ENCODE data around the gene POLR1E.
A peak's percentile ranks its signal among the peaks of the same experiment; 100 is the strongest.

Gene POLR1E

DNA sequence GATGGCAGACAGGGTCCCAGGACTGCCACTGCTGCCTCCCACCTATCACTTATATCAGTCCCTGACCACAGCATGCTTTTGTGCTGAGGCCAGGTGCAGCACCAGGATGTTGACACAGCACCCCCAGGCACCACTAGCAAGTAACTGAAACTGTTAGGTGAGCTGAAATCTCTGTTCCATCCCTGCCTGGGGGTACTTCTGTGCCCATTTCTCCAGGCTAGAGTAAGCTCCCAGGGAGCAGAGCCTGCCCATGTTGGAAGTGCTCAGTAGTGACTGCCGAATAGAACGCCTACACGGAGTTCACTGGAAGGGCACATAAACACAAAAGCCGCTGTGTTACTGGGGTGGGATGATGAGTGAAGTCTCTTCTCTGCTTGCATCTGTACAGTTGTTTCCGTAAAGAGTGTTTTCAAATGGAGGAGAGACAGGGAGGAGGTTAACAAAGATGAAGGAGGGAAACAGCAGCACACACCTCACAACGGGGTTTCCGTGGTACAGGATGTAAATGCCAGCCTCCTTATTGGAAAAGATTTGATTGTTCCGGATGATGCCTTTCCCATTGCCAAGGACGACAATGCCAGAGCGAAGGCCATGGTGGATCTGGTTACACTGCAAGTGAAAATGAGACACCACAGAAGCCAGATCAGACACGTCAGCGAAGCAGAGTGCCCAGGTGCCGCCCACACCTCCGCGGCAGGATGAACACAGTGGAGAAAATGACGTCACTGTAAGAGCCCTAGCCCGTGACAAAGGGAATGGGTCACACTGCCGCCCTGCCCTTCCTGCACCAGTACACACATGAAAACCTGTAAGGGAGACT is 43.1 kb downstream of the POLR1E start:
- no peak for DNase-seq (ENCODE audit: low read depth, low spot score)
- H3K27ac ChIP-seq = peak overlapping the region; percentile 13

DNA sequence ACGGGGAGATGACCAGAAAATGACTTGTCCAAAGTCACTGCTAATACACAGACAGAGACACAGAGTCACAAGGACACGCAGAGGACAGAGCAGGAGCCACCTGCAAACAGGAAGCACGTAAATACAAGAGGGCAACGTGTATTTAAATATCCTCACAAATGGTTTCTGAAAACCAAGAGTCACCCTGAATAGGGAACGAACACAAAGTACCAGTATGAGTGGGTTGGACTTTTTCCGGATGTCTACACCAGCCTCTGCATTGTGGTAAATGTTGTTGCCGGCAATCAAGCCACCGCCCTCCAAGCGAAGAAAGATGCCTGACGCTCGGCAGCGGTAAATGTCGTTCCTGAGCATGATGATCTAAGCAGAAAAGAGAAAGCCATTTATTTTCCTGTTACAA is 46.0 kb downstream of the POLR1E start:
- H3K27ac ChIP-seq = no peak overlapping the region

DNA sequence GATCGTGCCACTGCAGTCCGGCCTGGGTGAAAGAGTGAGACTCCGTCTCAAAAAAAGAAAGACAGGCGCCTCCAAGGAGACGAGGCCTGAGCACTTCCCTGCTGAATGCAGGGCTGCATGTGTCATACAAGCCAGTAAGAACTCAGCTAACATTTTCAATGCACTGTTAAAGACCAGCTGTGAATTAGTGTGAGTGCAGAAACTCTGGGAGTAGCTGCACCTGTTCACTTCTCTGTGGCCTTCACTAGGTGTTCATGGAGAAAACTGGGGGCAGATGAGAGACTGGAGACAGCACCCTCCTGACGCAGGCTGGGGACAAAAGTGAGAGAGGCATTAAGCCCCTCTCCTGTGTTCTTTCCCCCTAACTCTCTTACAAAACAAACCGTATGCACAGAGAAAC is 48.7 kb downstream of the POLR1E start:
- H3K27ac ChIP-seq = no peak overlapping the region
- DNase-seq (ENCODE audit: low read depth, low spot score) = no peak

More for the DNA sequence above, 46.0 kb downstream of the POLR1E start:
- no peak for DNase-seq (ENCODE audit: low read depth, low spot score)

DNA sequence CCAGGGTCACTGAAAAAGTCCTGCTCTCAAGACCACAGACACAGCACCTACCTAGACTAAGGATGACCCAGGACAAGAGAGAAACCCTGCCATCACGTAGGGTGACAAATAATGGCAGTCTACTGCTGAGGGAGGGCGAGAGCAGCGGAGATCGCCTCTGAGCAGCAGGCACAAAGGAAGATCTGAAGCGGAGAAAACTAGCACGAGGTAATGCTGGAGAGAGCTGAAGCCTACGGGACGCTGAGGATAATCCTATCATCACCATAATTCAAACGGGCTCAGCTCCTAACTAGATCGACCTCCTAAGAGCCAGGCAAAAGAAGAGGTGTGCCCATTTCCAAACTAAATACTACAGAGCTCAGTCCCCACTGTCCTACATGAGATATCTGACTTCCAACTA is 49.2 kb downstream of the POLR1E start:
- no peak overlapping the region for H3K27ac ChIP-seq
- no peak for DNase-seq (ENCODE audit: low read depth, low spot score)

DNA sequence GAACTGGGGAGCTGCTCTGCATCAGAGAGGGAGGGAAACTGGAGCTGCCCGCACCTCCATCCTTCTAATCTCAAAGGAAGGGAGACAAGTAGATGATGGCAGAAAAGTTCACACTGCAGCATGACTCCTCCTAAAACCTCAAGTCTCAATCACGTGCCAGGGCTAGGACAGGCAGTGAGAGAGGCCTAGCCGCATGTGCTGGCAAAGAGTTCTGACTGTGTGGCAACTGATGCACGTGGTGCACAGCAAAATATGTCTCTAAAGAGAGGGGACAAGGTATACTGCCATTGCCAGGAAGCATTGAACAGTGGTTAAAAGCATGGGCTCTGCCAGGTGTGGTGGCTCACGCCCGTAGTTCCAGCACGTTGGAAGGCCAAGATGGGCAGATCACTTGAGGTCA is 52.4 kb downstream of the POLR1E start:
- no peak overlapping the region for H3K27ac ChIP-seq
- no peak for DNase-seq (ENCODE audit: low read depth, low spot score)

DNA sequence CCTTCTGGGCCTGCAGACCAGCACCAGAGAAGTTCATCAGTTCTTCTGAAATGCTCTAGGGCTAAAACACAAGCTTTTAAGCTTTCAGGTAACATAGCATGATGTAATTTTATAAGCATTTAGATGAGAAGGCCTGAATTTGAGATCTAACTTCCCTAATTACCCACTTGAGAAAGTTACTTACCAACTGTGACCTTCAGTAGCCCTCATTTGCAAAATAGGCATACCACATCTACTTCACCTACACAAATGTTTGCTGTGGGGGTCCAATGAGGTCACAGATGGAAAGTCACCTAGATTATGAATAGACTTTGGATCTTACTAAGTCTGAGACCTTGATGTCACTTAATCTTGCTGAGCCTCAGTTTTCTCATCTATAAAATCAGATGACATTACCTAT is 53.9 kb downstream of the POLR1E start:
- H3K27ac ChIP-seq = no peak overlapping the region
- DNase-seq (ENCODE audit: low read depth, low spot score) = no peak

DNA sequence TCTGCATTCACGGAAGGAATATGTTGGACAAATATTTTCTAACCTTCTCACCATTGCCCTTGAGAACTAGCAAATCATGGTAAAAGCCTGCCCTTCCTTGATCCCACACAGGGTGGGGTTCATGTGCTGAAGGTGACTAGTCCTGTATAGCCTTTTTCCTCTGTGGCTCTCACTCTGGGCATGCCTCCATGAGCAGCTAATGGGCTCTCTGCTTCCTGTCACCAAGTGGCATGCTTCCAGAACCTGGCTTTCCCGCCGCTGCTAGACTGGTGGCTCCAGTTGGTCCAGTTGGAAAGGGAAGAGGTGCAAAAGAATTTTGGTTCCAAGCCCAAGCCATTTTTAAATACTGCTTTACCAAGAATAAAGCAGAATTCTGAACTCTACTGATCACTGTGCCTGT is 54.9 kb downstream of the POLR1E start:
- no peak overlapping the region for H3K27ac ChIP-seq
- no peak for DNase-seq (ENCODE audit: low read depth, low spot score)

DNA sequence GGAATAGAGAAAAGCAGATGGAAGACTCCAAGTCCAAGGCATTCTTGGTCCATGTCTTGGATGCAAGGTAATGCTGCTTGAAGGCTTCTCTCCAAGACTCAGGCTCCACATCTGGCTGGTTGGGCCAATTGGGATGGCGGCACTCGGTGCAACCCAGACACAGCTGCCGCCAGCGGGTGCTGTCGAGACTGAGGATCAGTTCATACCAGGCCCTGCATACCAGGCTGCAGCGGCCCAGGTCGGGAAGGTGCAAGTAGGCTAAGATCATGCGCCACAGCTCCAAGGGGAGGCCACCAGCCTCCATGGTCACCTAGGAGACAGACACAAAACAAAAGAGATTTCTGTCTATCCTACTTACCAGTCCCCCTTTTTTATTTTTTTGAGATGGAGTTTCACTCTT is 55.7 kb downstream of the POLR1E start:
- no peak for DNase-seq (ENCODE audit: low read depth, low spot score)
- no peak overlapping the region for H3K27ac ChIP-seq

DNA sequence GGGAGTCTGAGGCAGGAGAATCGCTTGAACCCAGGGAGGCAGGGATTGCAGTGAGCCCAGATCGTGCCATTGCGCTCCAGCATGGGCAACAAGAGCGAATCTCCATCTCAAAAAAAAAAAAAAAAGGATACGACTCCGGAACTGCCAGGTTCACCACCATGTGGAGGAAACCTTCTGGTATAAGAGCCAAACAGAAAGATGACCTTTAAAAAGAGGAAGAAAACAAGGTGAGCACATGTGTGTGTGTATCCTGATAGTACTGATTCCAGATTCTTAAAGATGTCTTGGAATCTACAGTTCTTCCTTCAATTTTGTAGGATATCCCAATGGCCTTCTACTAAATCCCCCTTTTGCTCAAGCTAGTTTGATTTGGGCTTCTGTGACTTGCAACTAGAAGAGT is 56.7 kb downstream of the POLR1E start:
- no peak for DNase-seq (ENCODE audit: low read depth, low spot score)
- no peak overlapping the region for H3K27ac ChIP-seq

DNA sequence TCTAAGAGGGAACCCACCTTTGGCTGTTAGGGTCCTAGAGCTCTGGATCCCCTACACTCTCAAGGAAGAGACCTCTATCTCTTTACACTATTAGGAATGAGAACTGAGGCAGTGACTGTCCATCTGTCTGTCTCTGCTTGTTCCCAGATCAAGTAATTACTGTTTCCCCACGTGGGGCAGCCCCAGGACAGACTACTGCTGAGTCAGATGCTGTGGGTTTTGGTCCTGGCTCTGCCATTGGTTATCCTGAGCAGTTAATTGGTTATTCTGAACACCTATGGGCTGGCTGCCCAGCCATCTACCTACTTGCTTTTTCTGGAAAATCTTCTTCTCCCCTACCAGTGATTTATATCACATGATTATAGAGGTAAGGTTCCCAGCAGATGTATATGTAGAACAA is 57.1 kb downstream of the POLR1E start:
- H3K27ac ChIP-seq = no peak overlapping the region
- DNase-seq (ENCODE audit: low read depth, low spot score) = peak; percentile 18

DNA sequence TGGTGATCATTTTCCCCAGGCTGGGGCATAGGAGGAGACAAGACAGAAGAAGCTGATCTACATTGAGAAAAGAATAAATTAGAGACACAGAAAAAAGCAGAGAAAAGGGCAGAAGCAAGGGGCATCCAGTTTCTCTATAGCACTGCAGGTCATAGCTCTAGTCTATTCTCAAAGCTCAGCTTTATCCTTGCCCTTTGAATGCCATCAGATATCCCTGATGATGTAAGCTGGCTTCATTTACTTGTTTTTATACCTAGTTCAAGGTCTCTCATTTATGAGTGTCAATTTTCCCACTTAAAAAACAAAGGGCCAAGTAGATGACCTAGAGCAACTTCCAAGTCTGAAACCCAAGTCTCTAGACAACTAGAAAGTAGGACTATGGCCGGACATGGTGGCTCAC is 57.7 kb downstream of the POLR1E start:
- no peak for DNase-seq (ENCODE audit: low read depth, low spot score)
- H3K27ac ChIP-seq = no peak overlapping the region

DNA sequence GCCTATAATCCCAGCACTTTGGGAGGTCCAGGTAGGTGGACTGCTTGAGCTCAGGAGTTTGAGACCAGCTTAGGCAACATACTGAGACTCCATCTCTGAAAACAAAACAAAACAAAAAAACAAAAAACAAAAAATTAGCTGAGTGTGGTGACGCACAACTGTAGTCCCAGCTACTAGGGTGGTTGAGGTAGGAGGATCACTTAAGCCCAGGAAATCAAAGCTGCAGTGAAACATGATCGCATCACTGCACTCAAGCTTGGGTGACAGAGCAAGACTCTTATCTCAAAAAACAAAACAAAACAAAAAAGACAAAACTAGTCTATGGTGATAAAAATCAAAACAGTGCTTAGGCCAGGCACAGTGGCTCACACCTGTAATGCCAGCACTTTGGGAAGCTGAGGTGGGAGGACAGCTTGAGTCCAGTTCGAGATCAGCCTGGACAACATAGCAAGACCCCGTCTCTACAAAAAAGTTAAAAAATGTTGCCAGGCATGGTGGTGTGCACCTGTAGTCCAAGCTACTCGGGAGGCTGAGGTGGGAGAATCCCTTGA is 61.7 kb downstream of the POLR1E start:
- H3K27ac ChIP-seq = no peak overlapping the region
- no peak for DNase-seq (ENCODE audit: low read depth, low spot score)

DNA sequence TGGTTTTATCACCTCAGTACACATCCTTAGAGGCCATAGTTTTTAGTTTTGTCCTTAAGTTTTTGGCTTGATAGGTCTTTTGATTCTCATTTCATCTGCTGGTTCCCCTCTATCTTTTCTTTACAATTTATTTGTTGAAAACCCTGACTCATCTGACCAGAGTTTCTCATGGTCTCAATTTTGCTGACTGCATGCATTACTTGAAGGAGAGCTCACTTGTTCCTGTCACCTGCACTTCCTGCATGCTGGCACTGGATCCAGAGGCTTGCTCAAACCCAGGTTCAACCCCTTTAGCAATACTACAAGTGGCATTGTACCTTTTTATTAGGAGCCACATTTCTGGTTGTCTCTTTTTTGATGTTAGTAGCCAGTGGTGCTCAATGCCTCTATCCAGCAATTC is 63.8 kb downstream of the POLR1E start:
- DNase-seq (ENCODE audit: low read depth, low spot score) = no peak
- no peak overlapping the region for H3K27ac ChIP-seq

DNA sequence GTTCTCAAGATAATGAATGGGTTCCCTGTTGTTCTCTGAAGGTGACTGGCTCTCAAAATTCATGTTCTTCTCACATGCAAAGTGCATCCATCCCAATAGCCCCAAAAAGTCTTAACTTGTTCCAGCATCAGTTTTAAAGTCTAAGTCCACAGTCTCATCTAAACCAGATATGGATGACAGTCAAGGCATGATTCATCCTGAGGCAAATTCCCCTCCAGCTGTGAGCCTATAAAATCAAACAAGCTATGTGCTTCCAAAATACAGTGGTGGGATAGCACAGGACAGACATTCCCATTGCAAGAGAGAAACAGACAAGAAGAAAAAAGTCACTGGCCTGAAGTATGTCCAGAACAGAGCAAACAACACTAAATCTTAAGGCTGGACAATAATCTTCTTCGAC is 65.0 kb downstream of the POLR1E start:
- no peak overlapping the region for H3K27ac ChIP-seq
- DNase-seq (ENCODE audit: low read depth, low spot score) = no peak

DNA sequence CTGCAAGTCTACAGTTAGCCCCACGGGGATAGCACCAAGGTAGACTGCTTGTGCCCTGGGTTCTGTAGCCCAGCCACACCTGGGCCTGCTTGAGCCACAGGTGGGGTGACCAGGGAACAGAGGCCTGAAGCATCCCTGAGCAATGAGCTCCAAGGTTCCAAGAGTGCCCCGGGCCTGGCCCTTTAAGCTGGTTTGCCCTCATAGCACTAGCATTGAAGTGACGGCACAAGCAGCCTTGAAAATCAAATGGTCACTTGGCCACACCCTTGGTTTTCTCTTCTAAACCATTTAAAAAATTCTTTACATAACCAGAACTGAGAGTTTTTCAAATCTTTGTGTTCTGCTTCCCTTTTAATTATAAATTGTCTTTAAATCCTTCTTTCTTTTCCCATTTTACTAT is 65.7 kb downstream of the POLR1E start:
- H3K27ac ChIP-seq = no peak overlapping the region
- DNase-seq (ENCODE audit: low read depth, low spot score) = no peak

DNA sequence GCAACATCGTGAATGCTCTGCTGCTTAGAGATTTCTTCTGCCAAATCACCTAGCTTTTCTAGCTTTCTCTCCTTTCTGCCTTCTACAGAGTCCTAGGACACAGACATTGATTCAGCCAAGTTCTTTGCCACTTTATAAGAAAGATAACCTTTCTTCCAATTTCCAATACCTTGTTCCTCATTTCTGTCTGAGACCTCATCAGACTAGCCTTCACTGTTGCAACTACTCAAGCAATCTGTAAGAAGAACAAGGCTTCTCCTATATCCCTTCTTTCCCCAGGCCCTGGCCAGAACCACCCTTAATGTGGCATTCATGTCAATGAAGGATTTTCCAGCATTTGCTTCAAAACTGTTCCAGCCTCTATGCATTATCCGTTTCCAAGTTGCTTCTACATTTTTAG is 66.1 kb downstream of the POLR1E start:
- DNase-seq (ENCODE audit: low read depth, low spot score) = no peak

More for the DNA sequence above, 66.1 kb downstream of the POLR1E start:
- no peak overlapping the region for H3K27ac ChIP-seq

Measured in epithelial cell of prostate (primary cell).